ENCODE measurements around the gene PRDM7. TPM values are rescaled to one million over a fixed set of nuclear protein-coding genes. Genes with fewer than 3 reads are reported as not detected.
"Not testable (repeated sequence)": the region's sequence is repeated elsewhere in the genome, so short reads cannot be mapped to it uniquely, and the experiment has no call there.

Gene PRDM7
- total RNA-seq = not detected
- long read RNA-seq = 0 reads

DNA sequence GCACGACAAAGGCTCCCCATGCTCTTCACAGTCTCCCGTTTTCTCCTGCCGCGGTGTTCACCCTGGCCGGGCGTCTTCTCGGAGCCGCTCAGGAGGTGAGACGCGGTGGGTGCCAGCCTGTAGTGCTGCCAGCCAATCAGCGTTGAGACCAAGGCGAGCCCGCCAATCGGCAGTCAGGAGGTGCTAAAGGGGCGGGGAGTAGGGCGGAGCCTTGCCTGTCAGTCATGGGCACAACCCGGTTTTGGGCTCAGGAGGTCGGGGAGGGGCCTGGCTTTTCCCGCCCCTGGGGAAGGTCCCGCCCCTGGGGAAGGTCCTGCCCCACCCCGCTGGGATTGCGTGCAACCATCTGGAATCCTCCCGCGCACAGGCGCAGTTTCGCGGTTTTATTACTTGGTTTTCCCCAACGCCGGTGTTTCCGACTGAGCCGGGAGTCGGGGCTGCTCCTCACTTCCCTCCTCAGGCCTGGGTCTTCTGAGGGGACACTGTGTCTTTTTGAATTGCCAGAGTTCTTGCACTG is at the start of gene PRDM7:
TSS of gene PRDM7 (minus strand) at position 92 of the 517 bp plus-strand sequence. CDS start 1,421 bp downstream, outside the sequence.
- intact Hi-C loops (cut with DNase I) = no loop called here
- DNase-seq (peak; percentile 93), ATAC-seq (peak; percentile 98 to 99)

DNA sequence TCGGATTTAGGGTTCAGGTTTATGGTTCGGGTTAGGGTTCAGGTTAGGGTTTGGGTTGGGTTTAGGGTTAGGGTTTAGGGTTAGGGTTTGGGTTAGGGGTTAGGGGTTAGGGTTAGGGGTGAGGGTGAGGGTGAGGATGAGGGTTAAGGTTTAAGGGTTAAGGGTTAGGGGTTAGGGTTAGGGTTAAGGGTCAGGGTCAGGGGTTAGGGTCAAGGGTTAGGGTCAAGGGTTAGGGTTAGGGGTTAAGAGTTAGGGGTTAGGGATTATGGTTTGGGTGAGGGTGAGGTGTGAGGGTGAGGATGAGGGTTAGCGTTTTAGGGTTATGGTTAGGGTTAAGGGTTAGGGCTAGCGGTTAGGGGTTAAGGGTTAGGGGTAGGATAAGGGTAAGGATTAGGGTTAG is 44.7 kb upstream of the PRDM7 start:
- intact Hi-C loops (cut with DNase I); DNase-seq; ATAC-seq: not testable (repeated sequence)

DNA sequence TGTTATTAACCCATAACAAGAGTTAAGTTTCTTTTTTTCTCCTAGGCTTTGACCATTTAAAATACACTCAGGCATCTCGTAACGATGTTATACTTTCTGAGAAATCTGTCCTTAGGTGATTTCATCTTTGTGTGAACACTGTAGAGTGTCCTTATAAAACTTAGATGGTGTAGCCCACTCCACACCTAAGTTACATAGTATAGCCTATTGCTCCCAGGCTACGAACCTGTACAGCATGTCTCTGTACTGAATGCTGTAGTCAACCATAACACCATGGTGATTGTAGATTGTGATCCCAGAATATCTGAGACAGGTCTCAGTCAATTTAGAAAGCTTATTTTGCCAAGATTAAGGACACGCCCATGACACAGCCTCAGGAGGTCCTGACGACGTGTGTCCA is 30.5 kb upstream of the PRDM7 start:
- intact Hi-C loops (cut with DNase I); DNase-seq; ATAC-seq: not testable (repeated sequence)

DNA sequence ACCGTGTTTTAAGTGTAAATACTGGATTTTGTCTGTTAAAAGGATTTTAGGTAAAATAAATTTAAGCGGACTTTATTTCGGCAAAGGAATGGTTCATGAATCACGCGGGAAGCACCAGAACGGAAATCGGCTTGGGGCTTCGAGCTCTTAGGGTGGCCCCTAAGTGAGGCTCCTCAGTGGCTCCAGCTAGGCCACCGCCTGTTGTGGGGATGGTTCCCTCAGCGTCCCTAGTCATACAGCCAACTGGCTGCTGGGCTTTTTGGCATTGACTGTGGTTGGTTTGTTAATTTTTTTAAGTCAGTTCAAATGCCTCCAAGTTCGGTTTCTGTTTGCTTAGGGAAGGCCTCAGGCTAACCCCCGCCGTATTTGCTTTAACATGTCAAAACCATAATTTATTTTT is 29.9 kb upstream of the PRDM7 start:
- ATAC-seq = peak in 1 of 2 donors; percentile 78
- DNase-seq; intact Hi-C loops (cut with DNase I): not testable (repeated sequence)

DNA sequence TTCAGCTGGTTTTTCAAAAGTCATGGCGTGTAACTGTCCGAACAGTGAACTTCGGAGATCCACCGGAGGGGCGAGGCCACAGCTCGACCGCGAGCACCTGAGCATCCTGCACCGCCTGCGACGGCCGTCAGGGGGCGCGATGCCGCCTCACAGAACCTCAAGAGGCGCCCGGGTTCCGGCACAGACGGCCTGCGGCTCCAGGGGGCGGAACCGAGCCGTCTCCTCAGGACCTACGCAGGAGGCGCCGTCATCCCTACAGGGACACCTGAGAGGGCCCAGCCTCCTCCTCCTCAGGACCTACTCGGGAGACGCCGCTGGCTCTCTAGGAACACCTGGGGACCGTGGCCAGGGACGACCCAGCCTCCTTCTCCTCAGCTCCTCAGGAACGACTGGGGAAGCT is 29.1 kb upstream of the PRDM7 start:
- intact Hi-C loops (cut with DNase I) = not testable (repeated sequence)
- ATAC-seq (peak in 1 of 2 donors; percentile 61), DNase-seq (peak; percentile 28)

DNA sequence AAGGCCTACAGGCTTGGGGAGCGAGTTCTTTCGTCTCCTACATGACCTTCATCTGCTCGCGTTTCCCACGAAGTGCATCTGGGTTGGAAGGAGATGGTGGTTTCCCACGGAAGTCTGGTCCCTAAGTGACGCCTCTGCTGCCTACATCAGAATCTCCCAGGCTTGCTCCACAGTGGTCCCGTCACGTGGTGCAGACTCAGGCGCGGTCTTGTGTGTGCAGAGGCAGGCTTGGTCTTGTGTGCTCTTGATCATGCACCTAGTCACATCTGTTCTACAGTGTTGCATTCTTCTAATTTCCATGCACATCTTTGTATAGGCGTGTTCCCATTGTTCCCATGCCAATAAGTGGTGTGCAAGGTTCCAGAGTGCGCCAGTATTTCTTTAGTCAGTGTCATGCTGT is 27.6 kb upstream of the PRDM7 start:
- intact Hi-C loops (cut with DNase I); ATAC-seq; DNase-seq: not testable (repeated sequence)

DNA sequence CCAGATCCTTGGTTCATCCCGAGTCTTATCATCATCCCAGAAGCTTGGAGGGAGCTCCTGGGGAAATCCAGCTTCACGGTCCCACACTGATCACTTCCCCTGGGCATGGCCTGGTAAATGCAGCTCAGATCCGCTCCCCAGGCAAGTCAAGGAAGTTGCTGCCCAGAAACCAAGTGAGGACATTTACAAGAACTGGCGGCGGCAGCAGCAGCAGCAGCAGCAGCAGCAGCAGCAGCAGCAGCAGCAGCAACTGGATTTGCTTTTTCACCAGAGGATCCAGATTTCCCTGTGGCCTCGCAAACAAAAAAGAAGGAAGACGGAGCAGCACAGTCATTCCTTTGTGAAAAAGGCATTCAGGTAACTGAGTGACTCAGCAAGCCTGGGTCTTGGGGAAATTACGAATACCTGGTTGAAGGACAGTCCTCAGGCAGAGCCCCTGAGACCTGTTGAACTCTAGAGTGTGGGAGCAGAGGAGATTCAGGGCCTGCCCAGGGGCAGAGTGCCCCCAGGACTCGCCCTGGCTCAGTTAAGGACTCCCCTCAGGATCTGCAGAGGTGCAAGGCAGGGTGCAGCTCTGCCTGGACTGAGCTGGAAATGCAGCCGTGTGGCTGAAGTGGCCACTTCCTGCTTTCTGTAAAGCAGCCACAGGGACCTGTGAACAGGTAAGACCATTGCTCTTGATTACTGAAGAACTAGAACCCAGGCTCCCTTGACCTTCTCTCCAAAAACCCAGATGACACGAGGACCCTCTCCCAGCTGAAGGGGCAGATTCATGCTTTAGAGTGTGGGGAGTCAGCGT is 25.2 kb upstream of the PRDM7 start:
- intact Hi-C loops (cut with DNase I); DNase-seq; ATAC-seq: not testable (repeated sequence)

DNA sequence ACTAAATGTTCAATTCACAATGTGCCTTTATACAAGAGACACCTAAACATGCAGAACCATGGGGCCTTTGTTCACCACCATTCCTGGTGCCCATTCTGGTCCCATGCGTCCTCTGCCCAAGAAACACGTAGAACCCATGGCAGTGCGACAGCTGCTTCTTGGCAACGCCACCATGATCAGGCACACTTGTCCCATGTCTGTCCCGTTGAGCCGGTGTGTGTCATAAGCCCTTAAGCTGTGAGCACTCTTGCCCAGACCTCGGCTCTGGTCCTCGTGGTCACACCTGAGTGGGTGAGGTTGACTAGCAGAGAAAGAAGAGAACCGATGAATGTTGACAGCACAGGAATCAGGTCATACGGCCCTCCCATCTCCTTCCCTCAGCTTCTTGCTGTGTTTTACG is 24.2 kb upstream of the PRDM7 start:
- ATAC-seq; DNase-seq; intact Hi-C loops (cut with DNase I): not testable (repeated sequence)

DNA sequence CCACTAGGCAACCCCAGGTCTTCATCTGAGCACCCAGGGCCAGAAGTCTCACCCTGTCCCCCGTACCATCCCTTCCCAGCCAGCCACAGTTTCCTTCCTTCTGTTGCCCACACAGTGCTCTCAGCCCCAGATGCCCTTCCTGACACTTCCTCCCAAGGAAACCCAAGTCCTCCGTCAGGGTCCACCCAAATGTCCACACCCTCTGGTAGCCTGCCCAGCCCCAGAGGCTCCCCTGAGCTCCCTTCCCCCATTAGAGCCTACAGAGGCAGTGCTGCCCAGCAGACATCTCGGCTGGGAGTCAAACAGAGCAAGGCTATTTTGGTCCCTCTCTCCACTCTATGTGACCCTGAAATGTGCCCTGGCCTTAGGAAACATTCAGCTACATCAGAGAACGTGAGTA is 23.7 kb upstream of the PRDM7 start:
- peak; percentile 83 to 85 for ATAC-seq
- DNase-seq; intact Hi-C loops (cut with DNase I): not testable (repeated sequence)

DNA sequence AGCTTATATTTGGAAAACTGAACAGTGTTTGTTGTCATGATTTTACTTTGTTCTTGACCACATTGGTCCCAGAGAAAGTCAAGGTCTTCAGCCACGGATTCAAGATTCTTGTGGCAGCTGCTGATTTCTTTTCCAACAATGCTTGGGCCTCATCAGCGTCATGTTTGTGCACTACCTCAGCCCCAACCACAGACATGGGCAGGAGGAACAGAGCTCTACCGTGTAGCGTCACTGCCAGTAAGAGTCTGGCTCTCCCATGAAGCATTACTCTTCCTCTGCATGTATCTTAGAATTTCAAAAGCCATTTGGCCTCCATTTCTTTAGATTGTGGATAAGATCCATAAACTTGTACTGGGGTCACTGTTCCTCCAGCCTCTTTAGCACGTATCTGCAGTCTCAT is 23.1 kb upstream of the PRDM7 start:
- DNase-seq; intact Hi-C loops (cut with DNase I): not testable (repeated sequence)
- ATAC-seq = peak in 1 of 2 donors; percentile 21

DNA sequence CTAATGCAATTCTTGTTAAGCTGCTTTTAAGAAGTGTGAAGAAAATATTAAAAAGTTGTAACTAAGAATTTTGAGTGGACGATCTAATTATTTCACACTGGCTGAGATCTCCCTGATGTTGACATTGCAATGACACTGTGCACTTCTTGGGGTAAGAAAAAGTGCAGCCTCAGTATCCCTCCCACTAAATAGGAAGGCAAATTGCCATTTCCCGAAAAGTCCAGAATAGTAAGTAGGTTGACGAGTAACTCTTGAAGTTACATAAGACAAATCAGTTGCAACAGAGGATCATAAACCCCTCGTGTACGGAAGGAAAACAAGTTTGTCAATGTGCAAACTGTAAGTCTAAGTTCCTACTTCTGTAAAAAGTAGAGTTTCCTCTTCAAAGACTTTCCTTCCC is 21.8 kb upstream of the PRDM7 start:
- peak; percentile 36 to 48 for ATAC-seq
- DNase-seq; intact Hi-C loops (cut with DNase I): not testable (repeated sequence)

DNA sequence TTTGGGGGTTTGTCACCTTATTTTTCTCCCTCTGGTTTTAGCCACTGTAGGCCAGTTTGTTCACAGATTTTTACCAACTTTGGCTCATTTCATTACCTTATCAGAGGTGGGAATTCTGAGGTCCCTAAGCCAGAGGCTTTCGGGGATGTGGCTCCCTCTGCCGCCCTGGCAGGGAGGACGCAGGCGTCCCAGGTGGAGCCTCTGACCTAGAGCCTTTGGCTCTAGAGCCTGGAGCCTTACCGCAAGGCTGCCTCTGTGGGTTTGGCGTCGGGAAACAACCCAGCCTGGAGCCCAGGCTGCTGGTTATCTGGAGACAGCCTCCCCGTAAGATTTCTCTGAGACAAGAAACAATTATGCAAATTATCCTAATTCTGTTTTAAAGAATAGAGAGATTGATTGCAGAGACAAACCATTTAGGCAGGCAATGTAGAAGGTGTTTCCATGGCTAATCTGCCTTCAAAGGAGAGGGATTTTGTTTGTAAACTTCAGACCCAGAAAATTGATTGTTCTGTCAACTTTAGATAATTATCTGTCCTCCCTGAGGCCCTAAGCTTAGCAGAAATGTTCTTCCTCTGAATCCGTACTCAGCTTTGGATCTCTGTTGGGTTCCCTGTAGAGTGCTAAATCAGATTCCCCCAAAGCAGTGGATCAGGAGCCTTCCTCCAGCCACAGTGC is 20.0 kb upstream of the PRDM7 start:
- intact Hi-C loops (cut with DNase I); ATAC-seq; DNase-seq: not testable (repeated sequence)

DNA sequence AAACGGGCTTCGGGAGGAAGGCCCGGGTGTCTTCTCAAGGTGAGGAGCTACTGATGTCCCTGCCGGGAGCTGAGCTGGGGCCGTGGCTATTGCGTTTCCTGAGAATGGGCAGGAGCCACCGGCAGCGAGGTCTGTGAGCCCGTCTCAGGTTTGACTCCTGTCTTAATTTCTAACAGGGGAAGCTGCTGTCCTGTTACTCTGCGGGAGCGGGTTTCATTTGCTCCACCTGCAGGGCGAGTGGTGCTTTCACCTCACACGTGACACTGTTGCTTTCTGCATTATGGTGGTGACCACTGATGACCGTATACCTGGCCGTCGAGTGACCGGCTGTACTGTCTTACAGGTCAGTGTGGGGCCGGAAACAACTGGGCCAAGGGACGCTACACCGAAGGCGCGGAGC is 17.7 kb upstream of the PRDM7 start:
- intact Hi-C loops (cut with DNase I); DNase-seq; ATAC-seq: not testable (repeated sequence)

DNA sequence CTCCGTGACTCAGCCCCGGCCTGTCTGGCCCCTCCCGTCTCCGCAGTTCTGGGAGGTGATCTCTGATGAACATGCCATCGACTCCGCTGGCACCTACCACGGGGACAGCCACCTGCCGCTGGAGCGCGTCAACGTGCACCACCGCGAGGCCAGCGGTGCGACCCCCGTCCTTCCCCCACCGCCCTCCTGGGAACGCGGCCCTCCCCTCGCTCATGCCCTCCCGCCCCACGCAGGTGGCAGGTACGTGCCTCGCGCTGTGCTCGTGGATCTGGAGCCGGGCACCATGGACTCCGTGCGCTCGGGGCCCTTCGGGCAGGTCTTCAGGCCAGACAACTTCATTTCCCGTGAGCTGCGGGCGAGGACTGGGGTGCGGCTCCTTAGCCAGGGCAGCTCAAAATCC is 17.2 kb upstream of the PRDM7 start:
- ATAC-seq; intact Hi-C loops (cut with DNase I); DNase-seq: not testable (repeated sequence)

DNA sequence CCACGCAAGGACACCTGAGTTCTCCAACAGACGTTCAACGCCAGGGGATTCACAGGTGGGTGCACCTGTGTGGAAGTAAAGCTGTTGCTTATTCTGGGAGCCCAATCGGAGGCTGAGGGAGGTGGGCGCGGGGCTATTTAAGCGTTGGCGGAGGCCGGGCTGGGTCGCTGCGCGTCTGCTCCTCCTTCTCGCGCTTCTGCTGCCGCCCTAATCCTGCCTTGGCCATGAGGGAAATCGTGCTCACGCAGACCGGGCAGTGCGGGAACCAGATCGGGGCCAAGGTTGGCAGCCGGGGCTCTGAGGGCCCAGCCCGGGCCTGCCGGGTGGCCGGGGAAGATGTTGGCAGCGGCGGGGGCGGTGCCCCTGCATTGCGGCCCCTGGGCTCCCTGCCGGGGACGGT is 16.7 kb upstream of the PRDM7 start:
- ATAC-seq; DNase-seq; intact Hi-C loops (cut with DNase I): not testable (repeated sequence)

DNA sequence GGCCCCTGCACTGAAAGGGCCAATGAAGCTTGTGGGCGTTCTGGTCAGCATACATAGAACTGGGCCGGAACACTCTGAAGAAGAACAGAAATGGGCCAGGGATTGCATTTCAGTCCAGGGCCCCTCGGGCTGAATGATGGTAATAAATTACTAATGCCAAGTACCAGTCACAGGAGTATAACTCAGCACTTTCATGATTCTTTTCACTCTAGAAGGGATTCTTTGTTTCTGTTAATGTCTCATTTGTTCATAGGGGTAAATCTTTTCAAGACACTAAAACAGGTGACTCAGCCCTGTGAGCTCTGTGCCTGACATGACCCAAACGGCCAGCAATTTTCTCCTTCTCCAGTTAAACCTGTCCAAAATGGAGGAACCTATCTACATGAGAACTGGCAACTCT is 15.7 kb upstream of the PRDM7 start:
- ATAC-seq; intact Hi-C loops (cut with DNase I); DNase-seq: not testable (repeated sequence)

DNA sequence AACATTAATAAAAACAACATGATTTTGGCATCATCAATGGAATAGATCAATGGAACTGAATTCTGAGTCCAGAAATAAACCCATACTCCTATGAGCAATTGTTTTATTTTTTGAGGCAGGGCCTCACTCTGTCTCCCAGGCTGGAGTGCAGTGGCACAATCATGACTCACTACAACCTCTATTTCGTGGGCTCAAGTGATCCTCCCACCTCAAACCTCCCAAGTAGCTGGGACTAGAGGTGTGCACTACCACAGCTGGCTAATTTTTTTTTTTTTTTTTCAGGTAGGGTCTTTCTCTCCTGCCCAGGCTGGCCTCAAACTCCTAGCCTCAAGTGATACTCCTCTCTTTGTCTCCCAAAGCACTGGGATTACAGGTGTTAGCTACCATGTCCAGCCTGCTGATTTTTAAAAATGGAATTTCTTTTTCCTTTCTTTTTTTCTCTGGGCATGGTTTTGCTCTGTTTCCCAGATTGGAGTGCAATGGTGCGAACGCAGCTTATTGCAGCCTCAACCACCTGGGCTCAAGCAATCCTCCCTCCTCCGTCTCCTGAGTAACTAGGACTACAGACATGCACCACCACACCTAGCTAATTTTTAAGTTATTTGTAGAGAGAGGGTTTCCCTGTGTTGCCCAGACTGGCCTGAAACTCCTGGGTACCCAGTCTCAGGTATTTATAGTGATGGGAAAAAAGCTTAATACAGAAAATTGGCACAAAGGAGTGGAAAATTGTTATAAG is 7.3 kb upstream of the PRDM7 start:
- intact Hi-C loops (cut with DNase I) = no loop called here
- DNase-seq (no peak), ATAC-seq (no peak)

DNA sequence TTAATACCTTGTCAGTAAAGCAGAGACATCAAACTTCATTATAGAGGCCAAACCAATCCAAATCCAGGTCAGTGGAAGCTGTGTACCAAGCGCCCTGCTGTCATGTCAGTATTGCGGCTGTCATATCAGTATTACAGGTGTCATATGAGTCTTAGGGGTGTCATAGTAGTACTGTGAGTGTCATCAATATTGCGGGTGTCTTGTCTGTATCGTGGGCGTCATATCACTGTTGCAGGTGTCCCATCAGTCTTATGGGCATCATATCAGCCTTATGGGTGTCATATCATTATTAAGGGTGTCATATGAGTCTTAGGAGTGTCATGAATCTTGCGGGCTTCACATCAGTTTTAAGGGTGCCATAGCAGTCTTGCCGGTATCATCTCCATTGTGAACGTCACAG is 6.0 kb upstream of the PRDM7 start:
- no peak for ATAC-seq
- intact Hi-C loops (cut with DNase I) = no loop called here
- no peak for DNase-seq

DNA sequence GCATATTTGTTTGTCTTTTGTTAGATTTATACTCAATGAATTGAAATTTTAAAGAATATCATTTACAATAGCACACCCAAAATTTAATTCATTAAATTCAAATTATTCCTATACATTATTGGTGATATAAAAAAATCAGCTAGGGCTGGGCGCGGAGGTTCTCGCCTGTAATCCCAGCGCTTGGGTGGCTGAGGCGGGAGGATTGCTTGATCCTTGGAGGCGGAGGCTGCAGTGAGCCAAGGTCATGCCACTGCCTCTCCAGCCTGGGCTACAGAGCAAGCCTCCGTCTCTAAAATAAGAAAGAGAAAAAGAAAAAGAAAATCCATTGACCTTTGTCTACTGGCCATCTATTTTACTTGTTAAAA is 4.5 kb upstream of the PRDM7 start:
- intact Hi-C loops (cut with DNase I) = no loop called here
- DNase-seq (no peak), ATAC-seq (no peak)

DNA sequence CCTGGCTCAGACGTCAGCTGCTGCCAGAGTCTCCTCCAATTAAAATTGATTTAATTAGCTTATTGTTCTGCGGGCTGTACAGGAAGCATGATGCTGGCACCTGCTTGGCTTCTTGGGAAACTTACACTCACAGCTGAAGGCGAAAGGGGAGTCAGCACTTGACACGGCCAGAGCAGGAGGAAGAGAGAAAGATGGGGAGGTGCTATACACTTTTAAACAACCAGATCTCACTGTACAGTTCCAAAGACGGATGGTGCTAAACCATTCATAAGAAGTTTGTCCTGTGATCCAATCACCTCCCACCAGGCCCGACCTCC is 1.4 kb upstream of the PRDM7 start:
- DNase-seq (no peak), ATAC-seq (no peak)
- intact Hi-C loops (cut with DNase I) = no loop called here
